SK-N-SH treated with all-trans-retinoic acid at 6 μM for 48 hours (cell line): Measurements from ENCODE around the gene ELAVL1.
"Not testable (repeated sequence)": the region's sequence is repeated elsewhere in the genome, so short reads cannot be mapped to it uniquely, and the experiment has no call there.

Source experiments
- ATAC-seq: fragments of 200-7000 bp; cut with Tn5 transposase; 3 replicates; pipeline ENCODE4 v1.9.1; 2020; ENCODE audit warnings: mild to moderate bottlenecking, moderate library complexity
- ARNTL ChIP-seq: fragments of 450-650 bp; formaldehyde crosslinking; IDR thresholded peaks from 2 replicates; pipeline ENCODE4 v1.5.0; 2020; ENCODE audit warnings: low read depth, mild to moderate bottlenecking, moderate library complexity, borderline replicate concordance
- BACH2 ChIP-seq: fragments of 250-450 bp; sonication (Bioruptor Pico); IDR thresholded peaks from 2 replicates; pipeline ENCODE4 v1.9.0; 2021; ENCODE audit warnings: mild to moderate bottlenecking, borderline replicate concordance
- CREB5 ChIP-seq: fragments of 250-450 bp; sonication (Bioruptor Pico); IDR thresholded peaks from 2 replicates; pipeline ENCODE4 v1.5.1; 2020; ENCODE audit warnings: low read depth, mild to moderate bottlenecking, moderate library complexity
- CSRNP3 ChIP-seq: fragments of 250-450 bp; sonication (Bioruptor Pico); IDR thresholded peaks from 2 replicates; pipeline ENCODE4 v1.5.1; 2021; ENCODE audit warnings: mild to moderate bottlenecking, moderate library complexity
- ESRRG ChIP-seq: fragments of 250-450 bp; sonication (Bioruptor Pico); IDR thresholded peaks from 2 replicates; pipeline ENCODE4 v1.6.1; 2021; ENCODE audit warnings: mild to moderate bottlenecking
- GLIS3 ChIP-seq: fragments of 250-450 bp; sonication (Bioruptor Pico); IDR thresholded peaks from 2 replicates; pipeline ENCODE4 v1.5.0; 2020; ENCODE audit warnings: mild to moderate bottlenecking, moderate library complexity
- ISL1 ChIP-seq: fragments of 250-450 bp; sonication (Bioruptor Pico); IDR thresholded peaks from 2 replicates; pipeline ENCODE4 v2.1.2; 2022; ENCODE audit warnings: mild to moderate bottlenecking, moderate library complexity
- OSR1 ChIP-seq: fragments of 250-450 bp; sonication (Bioruptor Pico); IDR thresholded peaks from 2 replicates; pipeline ENCODE4 v1.8.0; 2022; ENCODE audit warnings: moderate library complexity, mild to moderate bottlenecking, inconsistent platforms
- POU6F1 ChIP-seq: fragments of 250-450 bp; sonication (Bioruptor Pico); IDR thresholded peaks from 2 replicates; pipeline ENCODE4 v1.8.0; 2021; ENCODE audit warnings: low read depth, mild to moderate bottlenecking, moderate library complexity, borderline replicate concordance
- PPARA ChIP-seq: fragments of 250-450 bp; sonication (Bioruptor Pico); IDR thresholded peaks from 2 replicates; pipeline ENCODE4 v1.5.0; 2020; ENCODE audit warnings: mild to moderate bottlenecking, borderline replicate concordance
- RARB ChIP-seq: fragments of 250-450 bp; sonication (Bioruptor Pico); IDR thresholded peaks from 2 replicates; pipeline ENCODE4 v1.8.0; 2021; ENCODE audit warnings: mild to moderate bottlenecking, moderate library complexity
- TCF4 ChIP-seq: fragments of 250-450 bp; sonication (Bioruptor Pico); IDR thresholded peaks from 2 replicates; pipeline ENCODE4 v1.8.0; 2021; ENCODE audit warnings: mild to moderate bottlenecking, moderate library complexity, borderline replicate concordance
- TOX ChIP-seq: fragments of 250-450 bp; sonication (Bioruptor Pico); IDR thresholded peaks from 2 replicates; pipeline ENCODE4 v1.8.0; 2021; ENCODE audit warnings: mild to moderate bottlenecking, moderate library complexity, borderline replicate concordance
- TSHZ2 ChIP-seq: fragments of 250-450 bp; sonication (Bioruptor Pico); IDR thresholded peaks from 2 replicates; pipeline ENCODE4 v1.5.0; 2020; ENCODE audit warnings: mild to moderate bottlenecking, moderate library complexity
- ZC3H10 ChIP-seq: fragments of 250-450 bp; sonication (Bioruptor Pico); IDR thresholded peaks from 2 replicates; pipeline ENCODE4 v1.5.1; 2021; ENCODE audit warnings: mild to moderate bottlenecking, moderate library complexity
- ZFP3 ChIP-seq: fragments of 250-450 bp; sonication (Bioruptor Pico); IDR thresholded peaks from 2 replicates; pipeline ENCODE4 v1.5.0; 2020; ENCODE audit warnings: mild to moderate bottlenecking, moderate library complexity
- ZFP30 ChIP-seq: fragments of 450-650 bp; formaldehyde crosslinking; IDR thresholded peaks from 2 replicates; pipeline ENCODE4 v1.5.0; 2022; ENCODE audit warnings: mild to moderate bottlenecking, moderate library complexity
- ZNF565 ChIP-seq: fragments of 450-650 bp; formaldehyde crosslinking; conservative IDR thresholded peaks from 2 replicates; pipeline ENCODE4 v1.5.0; 2020; ENCODE audit warnings: low read depth, mild to moderate bottlenecking, moderate library complexity
- ZNF8 ChIP-seq: fragments of 450-650 bp; formaldehyde crosslinking; IDR thresholded peaks from 2 replicates; pipeline ENCODE4 v1.5.0; 2020; ENCODE audit warnings: mild to moderate bottlenecking, moderate library complexity

Gene ELAVL1

GRCh38 chr19:7918615-7919421 lies 86.6 kb downstream of the ELAVL1 start:
- TF ChIP-seq RARB (CRISPR knock-in tag) (no peak), TSHZ2 (CRISPR knock-in tag) (no peak), TOX (no peak), CSRNP3 (CRISPR knock-in tag) (no peak), ZC3H10 (CRISPR knock-in tag) (no peak), ZFP3 (CRISPR knock-in tag) (no peak), ISL1 (CRISPR knock-in tag) (no peak), ESRRG (no peak), GLIS3 (no peak), PPARA (CRISPR knock-in tag) (no peak)
- ATAC-seq: no peak

- ATAC-seq: not testable (repeated sequence)
These were observed 87.3 kb downstream of the ELAVL1 start for GRCh38 chr19:7918062-7918614.

GRCh38 chr19:7917267-7918061 lies 88.0 kb downstream of the ELAVL1 start:
- peak; percentile 28 for ATAC-seq
- TF ChIP-seq TSHZ2 (CRISPR knock-in tag) (no peak), TCF4 (CRISPR knock-in tag) (no peak), POU6F1 (CRISPR knock-in tag) (no peak), PPARA (CRISPR knock-in tag) (no peak), ARNTL (CRISPR knock-in tag) (no peak), BACH2 (CRISPR knock-in tag) (no peak), ZNF8 (CRISPR knock-in tag) (no peak), ZNF565 (CRISPR knock-in tag) (no peak), CSRNP3 (CRISPR knock-in tag) (no peak), GLIS3 (no peak), ZFP3 (CRISPR knock-in tag) (no peak), ZC3H10 (CRISPR knock-in tag) (no peak), CREB5 (CRISPR knock-in tag) (no peak), ISL1 (CRISPR knock-in tag) (no peak), ZFP30 (CRISPR knock-in tag) (no peak), RARB (CRISPR knock-in tag) (no peak), OSR1 (CRISPR knock-in tag) (no peak)
